Hindlimb muscle (tissue), 1 donor: ENCODE measurements around the gene RNF213. TPM values are rescaled to one million over a fixed set of nuclear protein-coding genes. Genes with fewer than 3 reads are reported as not detected.
"Not testable (repeated sequence)": the region's sequence is repeated elsewhere in the genome, so short reads cannot be mapped to it uniquely, and the experiment has no call there.

Experiments used
- DNase-seq: peaks from one replicate; pipeline ENCODE4 v3.0.0-alpha.2; 2013
- polyA plus RNA-seq: library from polyadenylated mRNA; unstranded; fragments of 120-200 nt; gene quantifications from one replicate; pipeline ENCODE4 v1.2.1, GENCODE V29; 2013; ENCODE audit not compliant: insufficient read length

RNF213 gene
- polyA plus RNA-seq, 1 donor, result 40.0 TPM

DNA sequence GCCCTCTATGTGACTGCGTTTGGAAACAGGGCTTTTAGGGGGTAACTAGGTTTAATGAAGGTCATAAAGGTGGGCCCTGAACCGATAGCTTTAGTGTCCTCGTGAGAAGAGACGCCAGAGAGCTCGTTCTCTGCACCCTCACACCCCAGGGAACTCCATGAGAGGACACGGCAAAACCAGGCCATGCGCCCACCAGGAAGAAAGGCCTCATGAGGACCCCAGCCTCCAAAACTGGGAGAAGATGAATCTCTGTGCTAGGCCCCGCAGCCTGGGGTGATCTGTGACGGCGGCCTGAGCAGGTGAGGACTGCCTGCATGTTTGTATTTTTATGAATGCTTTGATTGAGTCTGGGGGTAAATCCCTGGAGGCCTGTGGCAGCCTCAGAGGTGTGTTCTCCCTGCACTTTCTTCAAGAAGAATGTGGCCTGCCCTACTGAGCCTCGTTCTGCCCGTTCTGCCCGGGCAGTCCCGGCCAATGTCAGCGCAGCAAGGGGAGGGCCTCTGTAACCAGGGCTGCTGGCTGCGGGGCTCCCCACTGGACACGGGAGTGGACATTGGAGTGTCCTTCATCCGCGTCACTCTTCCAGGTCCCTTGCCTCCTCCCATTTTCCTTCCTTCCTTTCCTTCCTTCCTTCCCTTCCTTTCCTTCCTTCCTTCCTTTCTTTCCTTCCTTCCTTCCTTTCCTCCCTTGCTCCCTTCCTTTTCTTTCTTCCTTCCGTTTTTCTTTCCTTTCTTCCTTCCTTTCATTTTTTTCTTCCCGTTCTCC, 6.8 kb upstream of the RNF213 start:
- DNase-seq, result no peak

DNA sequence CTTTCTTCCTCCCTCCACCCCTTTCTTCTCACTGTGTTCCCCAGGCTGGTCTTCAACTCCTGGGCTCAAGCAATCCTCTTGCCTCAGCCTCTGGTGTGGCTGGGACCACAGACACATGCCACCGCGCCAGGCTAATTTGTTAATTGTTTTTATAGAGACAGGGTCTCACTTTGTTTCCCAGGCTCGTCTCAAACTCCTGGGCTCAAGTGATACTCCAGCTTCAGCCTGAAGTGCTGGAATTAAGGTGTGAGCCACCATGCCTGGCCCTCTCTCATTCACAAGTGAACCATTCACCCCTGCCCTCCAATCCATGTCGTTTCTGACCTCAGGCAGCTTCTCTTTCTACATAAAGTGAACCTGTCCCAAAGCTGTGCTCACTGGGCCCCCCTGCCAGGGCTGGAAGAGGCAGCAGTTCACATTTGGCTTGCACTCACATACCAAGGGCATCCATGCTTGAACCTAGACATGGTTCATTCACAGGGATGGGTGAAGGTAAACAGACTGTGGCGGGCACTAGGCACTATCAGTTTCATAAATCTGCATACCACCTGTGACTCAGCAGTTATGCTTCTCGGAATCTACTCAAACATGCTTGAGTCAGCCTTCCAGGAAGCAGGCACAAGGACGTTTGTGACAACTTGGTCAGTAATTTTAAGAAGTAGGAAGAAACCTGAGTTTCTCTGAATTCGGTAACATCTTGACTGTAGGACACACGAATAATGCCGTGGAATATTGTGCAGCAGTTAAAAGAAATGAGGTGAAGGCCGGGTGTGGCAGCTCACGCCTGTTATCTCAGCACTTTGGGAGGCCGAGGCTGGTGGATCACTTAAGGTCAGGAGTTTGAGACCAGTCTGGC, 6.0 kb upstream of the RNF213 start:
- no peak for DNase-seq

DNA sequence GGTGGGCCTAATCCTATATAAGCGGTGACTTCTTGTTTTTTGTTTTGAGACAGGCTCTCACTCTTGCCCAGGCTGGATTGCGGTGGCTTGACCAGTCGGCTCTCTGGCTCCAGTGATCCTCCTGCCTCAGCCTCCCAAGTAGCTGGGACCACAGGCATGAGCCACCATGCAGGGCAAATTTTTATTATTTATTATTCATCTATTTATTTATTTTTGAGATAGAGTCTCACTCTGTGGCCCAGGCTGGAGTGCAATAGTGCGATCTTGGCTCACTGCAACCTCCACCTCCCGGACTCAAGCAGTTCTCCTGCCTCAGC, 4.7 kb upstream of the RNF213 start:
- DNase-seq, result no peak

DNA sequence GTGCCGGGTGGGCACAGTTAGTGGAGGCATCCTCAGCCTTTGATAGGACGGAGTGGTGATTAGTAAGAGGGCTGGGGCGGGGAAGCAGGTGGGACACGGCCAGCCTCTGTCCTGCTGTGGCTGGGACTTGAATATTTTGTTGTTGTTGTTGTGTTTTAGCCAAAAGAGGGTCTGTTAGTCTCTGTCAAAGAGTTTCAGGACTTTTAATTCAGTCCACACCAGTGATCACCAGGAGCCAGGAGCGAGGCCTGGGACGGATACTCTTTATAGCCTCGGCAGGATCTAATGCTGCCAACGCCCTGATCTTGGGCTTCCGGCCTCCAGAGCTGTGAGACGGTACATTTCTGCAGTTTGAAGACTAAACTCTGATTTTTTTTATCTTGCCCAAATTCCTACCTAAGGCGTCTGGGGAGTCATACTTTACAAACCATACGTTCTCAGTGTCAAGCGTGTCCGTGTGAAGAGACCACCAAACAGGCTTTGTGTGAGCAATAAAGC, 2.9 kb upstream of the RNF213 start:
- DNase-seq, result no peak

DNA sequence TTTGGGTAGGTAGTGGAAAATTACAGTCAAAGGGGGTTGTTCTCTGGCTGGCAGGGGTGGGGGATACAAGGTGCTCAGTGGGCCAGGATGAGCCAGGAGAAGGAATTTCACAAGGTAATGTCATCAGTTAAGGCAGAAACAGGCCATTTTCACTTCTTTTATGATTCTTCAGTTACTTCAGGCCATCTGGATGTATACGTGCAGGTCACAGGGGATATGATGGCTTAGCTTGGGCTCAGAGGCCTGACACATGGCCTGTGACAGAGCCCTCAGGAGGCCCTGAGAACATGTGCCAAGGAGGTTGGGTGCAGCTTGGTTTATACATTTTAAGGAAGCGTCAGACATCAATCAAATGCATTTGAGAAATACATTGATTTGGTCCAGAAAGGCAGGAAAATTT, 2.4 kb upstream of the RNF213 start:
- DNase-seq, result not testable (repeated sequence)

DNA sequence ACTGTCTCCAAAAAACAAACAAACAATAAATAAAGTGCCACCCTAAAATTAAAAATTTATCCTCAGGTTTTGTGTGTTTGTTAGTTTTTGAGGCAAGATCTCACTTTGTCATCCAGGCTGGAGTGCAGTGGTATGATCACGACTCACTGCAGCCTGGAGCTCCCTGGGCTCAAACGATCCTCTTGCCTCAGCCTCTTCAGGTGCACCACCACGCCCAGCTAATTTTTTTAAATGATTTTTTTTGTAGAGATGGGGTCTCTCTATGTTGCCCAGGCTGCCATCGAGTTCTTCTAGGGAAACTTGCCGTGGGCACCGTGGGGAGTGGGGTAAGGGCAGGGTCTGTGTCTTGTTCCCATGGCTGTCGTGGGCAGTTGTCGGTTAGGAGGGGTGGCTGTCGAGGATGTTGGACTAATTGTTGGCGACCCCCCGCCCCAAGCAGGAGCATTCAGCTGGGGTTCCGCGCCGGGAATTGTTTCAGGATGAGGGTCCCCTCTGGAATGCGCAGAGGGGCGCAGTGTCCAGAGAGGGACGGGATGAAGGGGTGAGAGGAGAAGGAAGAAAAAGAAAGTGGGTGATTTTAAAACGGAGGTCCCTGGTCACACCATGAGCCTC, 1.1 kb upstream of the RNF213 start:
- DNase-seq, result no peak

DNA sequence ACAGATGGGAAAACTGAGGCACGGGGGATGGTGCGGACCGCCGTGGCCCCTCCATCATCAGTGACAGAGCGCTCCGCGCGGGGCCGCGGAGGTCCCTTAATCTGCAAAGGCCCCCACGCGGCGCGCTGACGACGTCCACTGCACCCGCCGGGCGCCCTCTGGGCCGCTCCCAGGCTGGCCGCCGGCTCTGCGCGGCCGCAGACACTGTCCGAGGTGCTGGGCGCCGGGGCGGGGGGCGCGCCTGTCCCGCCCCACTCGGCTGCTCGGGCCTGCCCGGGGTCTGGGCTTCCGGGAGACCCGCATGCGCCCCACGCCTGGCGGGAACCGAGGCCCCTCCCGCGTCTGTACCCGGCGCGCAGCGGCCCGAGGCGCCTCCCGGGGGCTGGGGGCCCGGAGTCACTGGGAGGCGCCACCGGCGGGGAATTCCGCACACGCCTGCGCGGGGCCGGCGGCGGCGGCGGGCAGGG, 550 bp upstream of the RNF213 start:
- peak; percentile 68 for DNase-seq

DNA sequence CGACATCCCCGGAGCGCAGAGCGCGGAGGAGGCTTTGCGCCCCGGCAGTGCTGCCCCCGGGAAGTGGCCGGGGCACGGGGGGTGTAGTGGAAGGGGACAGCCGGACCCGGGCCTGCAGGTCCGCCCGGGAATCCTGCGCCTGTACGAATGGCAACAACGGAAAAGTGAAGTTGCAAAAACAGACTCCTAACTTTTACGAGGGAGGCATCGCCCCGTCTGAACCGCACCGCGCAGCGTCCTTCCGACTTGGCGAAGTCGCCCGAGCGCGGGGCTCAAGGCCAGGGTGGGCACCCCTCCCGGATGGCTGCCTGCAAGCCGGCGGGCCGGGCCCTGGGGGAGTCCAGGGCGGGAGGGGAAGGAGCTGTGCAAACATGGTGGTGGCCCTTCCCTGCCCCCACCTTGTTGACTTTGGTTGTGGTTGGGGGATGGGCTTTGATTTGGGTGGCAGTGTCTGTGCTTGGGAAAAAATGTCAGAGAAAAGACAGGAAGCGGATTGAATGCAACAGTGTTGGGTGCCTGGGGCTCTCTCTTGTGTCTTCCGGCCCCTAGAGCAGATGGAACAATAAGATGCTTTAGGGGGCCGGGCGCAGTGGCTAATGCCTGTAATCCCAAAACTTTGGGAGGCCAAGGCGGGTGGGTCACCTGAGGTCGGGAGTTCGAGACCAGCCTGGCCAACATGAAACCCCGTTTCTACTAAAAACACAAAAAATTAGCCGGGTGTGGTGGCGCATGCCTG, 675 bp downstream of the RNF213 start:
- DNase-seq, result peak; percentile 52

DNA sequence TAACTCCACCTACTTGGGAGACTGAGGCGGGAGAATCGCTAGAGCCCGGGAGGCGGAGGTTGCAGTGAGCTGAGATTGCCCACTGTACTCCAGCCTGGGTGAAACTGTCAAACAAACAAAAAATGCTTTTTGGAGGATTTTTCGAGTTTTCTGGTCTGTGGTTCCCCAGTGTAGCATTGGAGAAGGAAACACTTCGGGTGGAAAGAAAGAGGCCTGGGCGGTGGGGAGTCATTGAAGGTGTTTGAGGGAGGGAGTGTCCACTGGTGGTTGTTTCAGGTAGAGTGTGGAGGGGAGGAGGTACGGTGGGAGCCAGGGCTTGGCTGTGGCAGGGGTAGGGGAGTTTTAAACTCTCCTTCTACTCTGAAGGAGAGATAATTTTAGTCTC, 1.2 kb downstream of the RNF213 start:
- no peak for DNase-seq

DNA sequence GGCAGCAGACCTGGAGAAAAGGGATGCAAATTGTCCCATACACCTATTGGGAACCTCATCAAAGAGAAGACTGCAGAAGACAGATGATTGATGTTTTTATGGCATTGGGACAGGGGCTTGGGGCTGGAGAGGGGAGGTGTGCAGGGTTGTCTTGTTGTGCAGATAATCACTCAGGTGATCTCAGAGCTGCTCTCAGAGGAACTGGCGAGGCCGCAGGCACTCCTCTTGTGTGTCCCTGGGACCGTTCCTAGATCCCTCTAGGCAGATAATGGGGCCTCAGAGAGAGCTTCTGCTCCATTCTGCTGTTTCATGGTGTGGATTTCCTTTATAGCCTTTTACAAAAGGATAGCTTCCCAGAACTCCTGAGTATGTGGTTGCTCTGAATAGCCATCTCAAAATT, 1.6 kb downstream of the RNF213 start:
- DNase-seq, result no peak

DNA sequence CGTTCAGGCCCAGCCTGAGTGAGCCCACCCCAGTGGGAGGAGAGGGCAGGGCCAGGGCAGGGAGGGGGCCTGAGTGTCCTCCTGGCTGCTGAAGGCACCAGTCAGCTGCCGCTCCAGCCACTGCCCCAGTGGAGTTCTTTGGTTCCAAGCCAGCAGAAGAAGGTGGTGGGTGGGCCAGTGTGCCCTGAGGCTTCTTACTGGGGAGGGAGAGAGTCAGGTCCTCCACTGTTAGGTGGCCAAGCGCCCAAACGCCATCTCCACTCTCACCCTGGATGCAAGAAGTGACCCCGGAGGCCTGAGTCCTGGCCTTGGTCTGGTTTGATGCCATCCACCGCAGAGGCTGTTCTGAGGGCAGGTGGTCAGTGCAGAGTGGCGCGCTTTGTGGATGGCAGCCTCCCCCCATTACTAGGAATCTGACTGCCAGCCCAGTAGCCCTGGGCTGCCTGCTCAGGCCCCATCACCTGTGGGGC, 2.2 kb downstream of the RNF213 start:
- DNase-seq, result no peak

DNA sequence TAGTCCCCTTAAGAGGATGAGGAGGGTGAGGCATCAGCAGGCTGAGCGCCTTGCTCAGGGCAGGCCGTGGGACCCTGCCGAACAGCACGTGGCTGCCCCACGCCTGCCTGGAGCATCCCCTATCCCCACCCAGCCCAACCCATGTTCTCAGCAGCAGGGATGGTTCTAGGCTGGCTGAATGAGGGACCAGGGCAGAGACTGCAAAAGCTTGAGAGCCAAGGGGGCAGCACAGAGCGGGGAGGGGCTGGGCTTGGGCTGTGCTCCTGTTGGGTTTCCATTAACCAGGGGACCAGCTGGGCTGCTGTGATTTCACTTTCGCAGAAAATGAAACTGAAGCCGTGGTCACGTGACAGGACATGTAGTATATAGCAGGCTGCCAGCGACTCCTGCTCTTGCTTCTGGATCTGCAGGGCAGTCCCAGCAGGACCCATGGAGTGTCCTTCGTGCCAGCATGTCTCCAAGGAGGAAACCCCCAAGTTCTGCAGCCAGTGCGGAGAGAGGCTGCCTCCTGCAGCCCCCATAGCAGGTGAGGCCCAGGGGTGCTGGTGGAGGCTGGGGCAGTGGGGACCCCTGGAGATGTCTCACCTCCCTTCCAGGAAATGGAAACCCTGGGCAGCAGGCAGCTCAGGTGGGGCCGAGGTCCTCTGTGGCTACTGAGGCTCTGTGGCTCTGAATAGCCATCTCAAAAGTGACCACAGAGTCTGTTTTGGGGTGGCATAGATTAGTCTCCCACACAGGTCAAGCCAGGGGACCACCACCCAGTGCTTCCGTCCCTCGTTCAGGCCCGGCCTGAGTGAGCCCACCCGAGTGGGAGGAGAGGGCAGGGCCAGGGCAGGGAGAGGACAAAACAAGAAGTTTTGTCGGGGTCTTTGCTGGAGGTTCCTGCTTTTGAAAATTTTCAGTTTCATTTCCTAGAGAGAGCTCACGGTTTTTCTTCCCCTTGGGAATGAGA, 2.9 kb downstream of the RNF213 start:
- DNase-seq, result peak; percentile 92

DNA sequence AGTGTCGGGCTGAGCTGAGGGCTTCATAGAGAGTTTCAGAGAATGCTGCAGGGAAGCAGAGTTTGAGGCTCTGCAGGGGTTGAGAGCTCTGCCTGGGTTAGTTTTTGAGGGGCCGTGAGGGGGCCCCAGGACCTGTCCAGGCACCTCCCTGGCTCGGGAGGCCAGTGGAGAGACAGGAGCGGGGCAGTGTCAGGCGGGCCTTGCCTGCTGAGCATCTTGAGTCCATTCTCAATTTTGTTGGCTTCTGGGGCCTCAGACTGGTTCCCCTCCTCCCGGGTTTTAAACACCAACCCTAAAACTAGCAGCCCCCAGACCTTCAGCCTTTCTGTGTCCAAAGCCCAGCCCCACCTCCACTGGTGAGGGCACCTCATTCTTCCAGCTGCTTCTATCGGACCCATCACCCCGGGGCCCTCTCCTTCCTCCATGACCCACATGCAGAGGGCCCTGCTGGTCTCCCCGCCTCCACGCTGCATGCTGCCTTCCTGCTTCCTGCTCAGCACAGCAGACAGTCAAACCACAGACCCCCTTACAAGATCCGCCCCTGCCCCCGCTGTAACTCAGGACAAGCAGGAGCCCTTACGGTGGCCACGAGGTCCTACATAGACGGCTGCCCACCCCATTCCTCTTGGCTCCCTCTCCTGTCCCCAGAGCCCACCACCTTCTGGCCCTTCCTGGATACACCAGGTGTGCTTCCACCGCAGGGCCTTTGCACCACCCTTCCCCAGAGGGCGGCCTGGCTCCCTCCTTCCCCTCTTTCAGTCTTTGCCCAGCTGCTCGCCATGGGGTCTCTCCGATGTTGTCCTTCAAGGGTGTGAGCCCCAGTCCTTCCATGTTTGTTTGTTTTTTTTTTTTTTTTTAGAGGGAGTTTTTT, 3.8 kb downstream of the RNF213 start:
- no peak for DNase-seq

DNA sequence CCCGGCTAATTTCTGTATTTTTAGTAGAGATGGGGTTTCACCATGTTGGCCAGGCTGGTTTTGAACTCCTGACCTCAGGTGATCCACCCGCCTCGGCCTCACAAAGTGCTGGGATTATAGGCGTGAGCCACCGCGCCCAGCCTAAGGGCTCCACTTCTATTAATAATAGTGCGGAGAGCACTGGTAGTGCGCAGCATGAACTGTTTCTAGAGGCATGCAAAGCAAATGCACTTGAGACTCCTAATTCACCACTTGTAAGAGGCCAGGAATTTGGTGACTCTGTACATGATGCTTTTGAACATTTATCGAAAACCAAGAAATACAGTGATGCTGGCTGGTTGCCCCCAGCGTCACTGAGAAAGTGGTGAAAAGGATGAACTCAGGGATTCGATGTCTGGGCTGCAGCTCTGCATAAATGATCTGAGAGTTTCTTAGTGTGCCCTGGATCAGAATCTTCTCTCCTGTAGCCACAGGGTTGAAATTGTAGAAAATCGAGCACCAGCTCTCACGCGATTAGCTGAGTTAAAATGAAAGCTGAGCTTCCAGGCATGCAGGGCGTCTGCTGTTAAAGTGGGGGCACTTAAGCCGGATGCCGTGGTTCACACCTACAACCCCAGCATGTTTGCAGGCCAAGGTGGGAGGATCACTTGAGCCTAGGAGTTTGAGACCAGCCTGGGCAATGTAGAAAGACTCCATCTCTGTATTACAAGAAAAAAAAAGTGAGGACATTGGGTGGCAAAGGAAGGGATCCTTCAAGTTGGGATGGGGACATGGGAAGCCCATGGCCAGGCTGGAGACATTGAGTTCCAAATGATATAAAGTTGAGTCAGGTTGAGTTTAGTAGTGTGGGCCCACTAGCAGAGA, 4.8 kb downstream of the RNF213 start:
- no peak for DNase-seq

DNA sequence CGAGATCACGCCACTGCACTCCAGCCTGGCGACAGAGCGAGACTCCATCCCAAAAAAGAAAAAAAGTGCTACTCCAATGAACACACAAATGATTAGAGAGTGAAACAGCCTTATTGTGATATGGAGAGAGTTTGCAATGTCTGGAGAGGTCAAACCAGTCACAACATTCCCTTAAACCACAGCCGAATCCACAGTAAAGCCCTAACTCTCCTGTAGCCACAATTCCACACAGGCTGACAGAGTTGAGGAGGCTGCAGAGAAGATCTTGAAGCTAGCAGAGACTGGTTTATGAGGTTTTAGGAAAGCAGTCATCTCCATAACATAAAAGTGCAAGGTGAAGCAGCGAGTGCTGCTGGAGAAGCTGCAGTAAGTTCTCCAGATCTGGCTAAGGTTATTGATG, 6.7 kb downstream of the RNF213 start:
- no peak for DNase-seq

DNA sequence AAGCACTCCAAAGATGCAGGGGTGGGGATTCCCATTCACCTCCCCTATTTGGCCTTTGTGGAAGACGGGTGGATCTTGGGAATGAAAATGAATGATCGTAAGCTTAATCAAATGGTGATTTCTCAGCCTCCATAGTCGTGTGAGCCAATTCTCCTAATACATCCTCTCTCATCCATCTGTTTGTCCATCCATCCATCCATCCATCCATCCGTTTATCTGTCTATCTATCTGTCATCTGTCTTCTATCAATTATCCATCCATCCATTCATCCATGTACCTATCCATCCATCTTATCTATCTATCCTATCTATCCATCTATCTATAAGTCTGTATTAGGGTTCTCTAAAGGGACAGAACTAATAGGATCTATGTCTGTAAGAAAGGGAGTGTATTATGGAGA, 7.8 kb downstream of the RNF213 start:
- DNase-seq, result no peak

DNA sequence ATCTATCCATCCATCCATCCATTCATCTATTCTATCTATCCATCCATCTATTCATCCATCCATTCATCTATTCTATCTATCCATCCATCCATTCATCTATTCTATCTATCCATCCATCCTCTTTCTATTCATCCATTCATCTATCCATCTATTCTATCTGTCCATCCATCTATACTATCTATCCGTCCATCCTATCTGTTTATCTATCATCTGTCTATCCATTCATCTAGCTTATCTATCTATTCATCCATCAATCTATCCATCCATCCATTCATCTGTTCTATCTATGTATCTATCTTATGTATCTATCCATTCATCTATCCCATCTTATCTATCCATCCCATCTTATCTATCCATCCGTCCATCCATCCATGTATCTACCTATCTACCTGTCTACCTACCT, 8.8 kb downstream of the RNF213 start:
- no peak for DNase-seq

DNA sequence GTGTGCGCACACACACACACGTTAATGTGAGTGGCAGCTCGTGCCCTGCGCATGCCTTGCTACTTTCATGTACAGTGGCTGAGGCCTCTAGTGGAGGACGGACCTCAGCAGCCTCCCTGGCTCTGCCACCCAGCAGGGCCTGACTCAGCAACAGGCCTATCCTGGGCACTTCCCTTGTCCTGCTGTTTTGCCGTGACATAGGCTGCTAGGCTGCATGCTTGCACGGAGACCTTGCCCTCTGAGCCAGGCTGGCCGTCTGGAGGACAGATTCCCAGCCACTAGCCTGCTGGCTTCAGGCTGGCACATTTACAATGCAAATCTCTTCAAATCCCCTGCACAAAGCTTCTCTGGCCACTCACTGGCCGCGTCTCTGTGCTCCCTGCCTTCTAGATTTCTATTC, 9.5 kb downstream of the RNF213 start:
- no peak for DNase-seq

DNA sequence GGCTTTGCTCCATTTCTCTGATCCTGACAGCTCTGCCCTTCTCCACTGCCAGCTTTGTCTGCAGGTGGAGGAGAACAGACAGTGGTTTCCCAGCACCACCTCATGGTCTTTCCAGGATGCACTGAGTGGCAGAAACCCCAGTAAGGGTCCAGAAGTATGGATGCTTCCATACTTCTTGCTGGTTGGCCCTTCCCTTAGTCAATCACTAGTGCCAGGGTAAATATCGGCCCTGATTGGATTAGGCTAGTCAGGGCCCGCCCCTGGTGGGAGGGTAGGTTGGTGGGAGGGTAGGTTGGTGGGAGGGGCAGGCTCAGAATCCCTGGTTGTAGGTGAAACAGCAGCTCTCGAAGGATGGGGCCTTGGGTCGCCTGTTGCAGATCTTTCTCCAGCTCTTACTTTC, 10.2 kb downstream of the RNF213 start:
- DNase-seq, result no peak
